ENCODE measurements around the gene HYAL1.
"Not testable (repeated sequence)": the region's sequence is repeated elsewhere in the genome, so short reads cannot be mapped to it uniquely, and the experiment has no call there.

DNA sequence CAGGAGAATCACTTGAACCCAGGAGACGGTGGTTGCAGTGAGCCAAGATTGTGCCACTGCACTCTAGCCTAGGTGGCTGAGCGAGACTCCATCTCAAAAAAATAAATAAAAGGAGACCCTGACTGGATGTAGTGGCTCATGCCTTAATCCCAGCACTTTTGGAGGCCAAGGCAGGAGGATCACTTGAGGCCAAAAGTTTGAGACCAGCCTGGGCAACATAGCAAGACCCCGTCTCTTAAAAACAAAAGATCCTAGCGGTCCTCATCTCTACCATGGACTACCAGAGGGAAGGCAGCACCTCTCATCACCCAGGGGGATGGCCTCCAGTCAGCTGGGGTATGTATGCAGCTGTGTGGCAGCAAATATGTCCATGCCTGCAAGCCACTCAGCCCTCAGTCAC, 41.2 kb downstream of the HYAL1 start:
- TF ChIP-seq, protein P1, sequence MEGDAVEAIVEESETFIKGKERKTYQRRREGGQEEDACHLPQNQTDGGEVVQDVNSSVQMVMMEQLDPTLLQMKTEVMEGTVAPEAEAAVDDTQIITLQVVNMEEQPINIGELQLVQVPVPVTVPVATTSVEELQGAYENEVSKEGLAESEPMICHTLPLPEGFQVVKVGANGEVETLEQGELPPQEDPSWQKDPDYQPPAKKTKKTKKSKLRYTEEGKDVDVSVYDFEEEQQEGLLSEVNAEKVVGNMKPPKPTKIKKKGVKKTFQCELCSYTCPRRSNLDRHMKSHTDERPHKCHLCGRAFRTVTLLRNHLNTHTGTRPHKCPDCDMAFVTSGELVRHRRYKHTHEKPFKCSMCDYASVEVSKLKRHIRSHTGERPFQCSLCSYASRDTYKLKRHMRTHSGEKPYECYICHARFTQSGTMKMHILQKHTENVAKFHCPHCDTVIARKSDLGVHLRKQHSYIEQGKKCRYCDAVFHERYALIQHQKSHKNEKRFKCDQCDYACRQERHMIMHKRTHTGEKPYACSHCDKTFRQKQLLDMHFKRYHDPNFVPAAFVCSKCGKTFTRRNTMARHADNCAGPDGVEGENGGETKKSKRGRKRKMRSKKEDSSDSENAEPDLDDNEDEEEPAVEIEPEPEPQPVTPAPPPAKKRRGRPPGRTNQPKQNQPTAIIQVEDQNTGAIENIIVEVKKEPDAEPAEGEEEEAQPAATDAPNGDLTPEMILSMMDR (conservative IDR thresholded peaks at IDR 0.05; ENCODE audit: low read length): not testable (repeated sequence)
- not testable (repeated sequence) for TF ChIP-seq EZH2phosphoT487 (IDR thresholded peaks at IDR 0.05; ENCODE audit: borderline replicate concordance)
